H1 (cell line): ENCODE results near the gene TAF3. TPM values are rescaled to one million over a fixed set of nuclear protein-coding genes. Genes with fewer than 3 reads are reported as not detected.

Experiments used
- CTCF ChIA-PET: fragments of 300-600 bp; sonication (Branson Sonifier 250); formaldehyde crosslinking; loops from one replicate; lab custom pipeline; 2021; ENCODE audit not compliant: partially characterized antibody; lab: Charles Lee
- POLR2A ChIA-PET: fragments of 300-600 bp; sonication (Branson Sonifier 250); formaldehyde crosslinking; loops from one replicate; lab custom pipeline; 2021; ENCODE audit warnings: inconsistent platforms; ENCODE audit not compliant: partially characterized antibody; lab: Charles Lee
- DNase-seq, 2 experiments: peaks; one replicate each; pipeline versions ENCODE4 v3.0.0 to v3.0.0-alpha.2; 2010 to 2022; ENCODE audit warnings: low spot score in 2 of 2, low read depth in 1 of 2, mixed read lengths in 1 of 2
- FAIRE-seq: peaks from 2 replicates; lab custom pipeline; 2011; peaks lifted over from hg19 to GRCh38; lab: Jason Lieb, UNC
- H2AFZ ChIP-seq: 2 replicates; pipeline ENCODE4 v1.8.1; 2012; ENCODE audit warnings: low read length, inconsistent platforms
- H2AK5ac ChIP-seq: 2 replicates; pipeline ENCODE4 v1.6.1; 2013; ENCODE audit warnings: low read depth, low read length
- H2BK120ac ChIP-seq: replicated peaks from 2 replicates; pipeline ENCODE3; 2013; ENCODE audit warnings: low read depth, low read length, inconsistent platforms
- H2BK12ac ChIP-seq: 2 replicates; pipeline ENCODE4 v1.6.1; 2013; ENCODE audit warnings: low read depth, low read length
- H2BK15ac ChIP-seq: 2 replicates; pipeline ENCODE4 v1.6.1; 2013; ENCODE audit warnings: low read length
- H2BK20ac ChIP-seq: 2 replicates; pipeline ENCODE4 v1.6.1; 2013; ENCODE audit warnings: low read length
- H2BK5ac ChIP-seq: 2 replicates; pipeline ENCODE4 v1.6.1; 2013; ENCODE audit warnings: low read depth, low read length
- H3K14ac ChIP-seq: 2 replicates; pipeline ENCODE4 v1.6.1; 2013; ENCODE audit warnings: inconsistent platforms; ENCODE audit not compliant: insufficient read length
- H3K18ac ChIP-seq: 2 replicates; pipeline ENCODE4 v1.6.1; 2013; ENCODE audit warnings: low read length; ENCODE audit errors: extremely low read depth
- H3K23ac ChIP-seq: 2 replicates; pipeline ENCODE4 v1.6.1; 2013; ENCODE audit warnings: inconsistent platforms; ENCODE audit not compliant: insufficient read length
- H3K23me2 ChIP-seq: 2 replicates; pipeline ENCODE4 v1.6.1; 2013; ENCODE audit warnings: low read depth, low read length
- H3K27ac ChIP-seq: 2 replicates; pipeline ENCODE4 v1.6.1; 2011; ENCODE audit warnings: low read depth, low read length, inconsistent platforms
- H3K27me3 ChIP-seq, 4 experiments: replicated peaks in 1 of 4; 1 replicate in 1 of 4; 2 replicates in 3 of 4; pipeline versions ENCODE4 v1.6.1 to v1.8.1; 2011 to 2013; ENCODE audit warnings: low read length in 3 of 4, mild to moderate bottlenecking in 3 of 4, inconsistent platforms in 2 of 4, mixed read lengths in 2 of 4, moderate library complexity in 1 of 4; ENCODE audit not compliant: control insufficient read depth in 3 of 4, insufficient read depth in 3 of 4; ENCODE audit errors: extremely low read depth in 1 of 4
- H3K36me3 ChIP-seq, 4 experiments: 2 replicates each; pipeline versions ENCODE4 v1.6.1 to v1.8.1; 2011 to 2013; ENCODE audit warnings: mild to moderate bottlenecking in 4 of 4, low read length in 3 of 4, moderate library complexity in 2 of 4, control low read depth in 1 of 4, inconsistent platforms in 1 of 4; ENCODE audit not compliant: insufficient read depth in 4 of 4, control insufficient read depth in 2 of 4
- H3K4ac ChIP-seq: replicated peaks from 2 replicates; pipeline ENCODE3; 2013; ENCODE audit warnings: low read length, low read depth, mixed read lengths, inconsistent platforms; ENCODE audit not compliant: insufficient read length
- H3K4me1 ChIP-seq, 4 experiments: replicated peaks in 1 of 4; 1 replicate in 1 of 4; 2 replicates in 3 of 4; pipeline versions ENCODE4 v1.6.1 to v1.8.1; 2011 to 2013; ENCODE audit warnings: low read length in 3 of 4, inconsistent platforms in 2 of 4, mixed read lengths in 1 of 4; ENCODE audit not compliant: insufficient read depth in 4 of 4, control insufficient read depth in 3 of 4
- H3K4me2 ChIP-seq, 2 experiments: 2 replicates each; pipeline versions ENCODE4 v1.6.1 to v1.8.1; 2011 to 2013; ENCODE audit warnings: low read depth in 2 of 2, low read length in 2 of 2, control low read depth in 1 of 2, inconsistent platforms in 1 of 2, mild to moderate bottlenecking in 1 of 2; ENCODE audit not compliant: insufficient read depth in 1 of 2
- H3K4me3 ChIP-seq, 4 experiments: fragments of 200-600, 300-600 bp in 1 of 4; sonication (generic), shearing (Covaris generic), sonication (Bioruptor Twin) in 1 of 4; 2 replicates each; pipeline versions ENCODE4 v1.5.1 to v1.8.1; 2011 to 2016; ENCODE audit warnings: low read length in 4 of 4, low read depth in 3 of 4, control low read depth in 2 of 4, inconsistent platforms in 2 of 4, mild to moderate bottlenecking in 2 of 4, mixed read lengths in 1 of 4, moderate library complexity in 1 of 4; ENCODE audit not compliant: insufficient read depth in 2 of 4; ENCODE audit errors: extremely low read depth in 1 of 4
- H3K56ac ChIP-seq: replicated peaks from 2 replicates; pipeline ENCODE3; 2013; ENCODE audit warnings: low read depth, mild to moderate bottlenecking, mixed read lengths, low read length, inconsistent platforms; ENCODE audit not compliant: insufficient read length
- H3K79me1 ChIP-seq: 2 replicates; pipeline ENCODE4 v1.6.1; 2013; ENCODE audit warnings: low read depth, low read length, control low read depth
- H3K79me2 ChIP-seq, 2 experiments: 2 replicates each; pipeline versions ENCODE4 v1.6.1 to v1.8.1; 2012 to 2013; ENCODE audit warnings: low read length in 2 of 2, mild to moderate bottlenecking in 2 of 2, inconsistent platforms in 1 of 2; ENCODE audit not compliant: insufficient read depth in 2 of 2, control insufficient read depth in 1 of 2
- H3K9ac ChIP-seq, 4 experiments: replicated peaks in 1 of 4; 1 replicate in 1 of 4; 2 replicates in 3 of 4; pipeline versions ENCODE4 v1.6.1 to v1.8.1; 2011 to 2013; ENCODE audit warnings: low read depth in 3 of 4, low read length in 3 of 4, control low read depth in 2 of 4, mild to moderate bottlenecking in 2 of 4, moderate library complexity in 2 of 4, inconsistent platforms in 1 of 4; ENCODE audit errors: extremely low read depth in 1 of 4
- H3K9me3 ChIP-seq, 2 experiments: 2 replicates each; pipeline versions ENCODE4 v1.6.1 to v1.8.1; 2012 to 2013; ENCODE audit warnings: mild to moderate bottlenecking in 2 of 2, moderate library complexity in 2 of 2, control low read depth in 1 of 2, inconsistent platforms in 1 of 2, low read depth in 1 of 2, low read length in 1 of 2, mixed read lengths in 1 of 2; ENCODE audit not compliant: insufficient read depth in 2 of 2
- H4K20me1 ChIP-seq, 2 experiments: replicated peaks in 1 of 2; 2 replicates each; pipeline versions ENCODE3 to v1.8.1; 2011 to 2013; ENCODE audit warnings: inconsistent platforms in 2 of 2, low read length in 2 of 2, mild to moderate bottlenecking in 1 of 2; ENCODE audit not compliant: insufficient read depth in 2 of 2, control insufficient read depth in 1 of 2
- H4K5ac ChIP-seq: 2 replicates; pipeline ENCODE4 v1.6.1; 2013; ENCODE audit warnings: low read length, low read depth, mixed read lengths, inconsistent platforms; ENCODE audit not compliant: insufficient read length
- H4K8ac ChIP-seq: 2 replicates; pipeline ENCODE4 v1.8.0; 2013; ENCODE audit warnings: mild to moderate bottlenecking, moderate library complexity, low read length, inconsistent platforms; ENCODE audit not compliant: insufficient read depth; ENCODE audit errors: extremely low read depth
- H4K91ac ChIP-seq: replicated peaks from 2 replicates; pipeline ENCODE3; 2013; ENCODE audit warnings: low read length, mixed read lengths, inconsistent platforms; ENCODE audit not compliant: insufficient read length
- BCL11A ChIP-seq, 2 experiments: IDR thresholded peaks; one replicate each; pipeline ENCODE4 v1.6.1; 2011; ENCODE audit warnings: low read depth in 2 of 2, low read length in 2 of 2, mild to moderate bottlenecking in 2 of 2
- HDAC2 ChIP-seq, 2 experiments: fragments of 300-600 bp in 1 of 2; sonication (generic) in 1 of 2; IDR thresholded peaks; 2 replicates each; pipeline ENCODE4 v1.6.1; 2011 to 2012; ENCODE audit warnings: low read depth in 2 of 2, low read length in 2 of 2, mild to moderate bottlenecking in 2 of 2, moderate library complexity in 2 of 2, borderline replicate concordance in 1 of 2, inconsistent platforms in 1 of 2
- SIN3A ChIP-seq, 2 experiments: IDR thresholded peaks in 1 of 2; conservative IDR thresholded peaks in 1 of 2; 2 replicates each; pipeline ENCODE4 v1.6.1; 2011 to 2012; ENCODE audit warnings: low read length in 2 of 2, improper control_type of control experiment in 1 of 2, low read depth in 1 of 2, mild to moderate bottlenecking in 1 of 2
- polyA plus RNA-seq, 7 experiments: library from polyadenylated mRNA; depleted of rRNA in 3 of 7; stranded (reverse) in 5 of 7; unstranded in 2 of 7; fragments of >200 nt in 5 of 7; fragments of 200-250 nt in 2 of 7; gene quantifications; 1 replicate in 5 of 7; 2 replicates in 1 of 7; 4 replicates in 1 of 7; pipeline versions ENCODE4 v1.2.1 to v1.2.3, GENCODE V29; 2011 to 2013; ENCODE audit warnings: missing spikeins in 2 of 7, mixed read lengths in 2 of 7
- total RNA-seq: library from RNA; stranded (reverse); fragmentation: NEBNext Ultra II Directional; extraction: Animal tissue kit (Norgen Biotek cat#: 25700); gene quantifications from 2 replicates; pipeline ENCODE4 v1.2.1, GENCODE V29; 2021

The TAF3 gene
- total and polyA plus RNA-seq, 2 of the 8 experiments (the other 6 are each of a cell fraction or from before 2014, with no cell fraction given) = 1.5 to 11.2 TPM

GRCh38 chr10:7862121-7862514 lies 43.8 kb downstream of the TAF3 start:
- Histone ChIP-seq H2BK20ac (no peak overlapping the region), H2BK12ac (no peak overlapping the region)
- POLR2A ChIA-PET = no interaction called here

More at GRCh38 chr10:7862121-7862514, 43.8 kb downstream of the TAF3 start:
- Histone ChIP-seq H3K56ac (no peak overlapping the region), H2AK5ac (no peak overlapping the region), H2BK120ac (no peak overlapping the region), H3K27me3 (no peaks in the 10 kb centered on the region), H3K9me3 (peaks cover 15% of the 10 kb centered on the region in 2 experiments), H3K14ac (no peak overlapping the region), H4K91ac (no peak overlapping the region), H3K23ac (no peak overlapping the region), H3K9ac (no peak overlapping the region), H3K79me2 (peaks cover 0 to 15% of the 10 kb centered on the region in 2 experiments; a peak in 1 of 4 replicates), H4K8ac (no peak overlapping the region), H3K23me2 (no peaks in the 10 kb centered on the region), H2BK15ac (no peak overlapping the region), H3K27ac (no peak overlapping the region), H3K36me3 (no peaks in the 10 kb centered on the region), H3K4me2 (no peak overlapping the region), H2AFZ (no peak overlapping the region), H3K18ac (no peak overlapping the region), H4K20me1 (peaks cover 0 to 2% of the 10 kb centered on the region in 2 experiments), H4K5ac (no peak overlapping the region), H3K79me1 (no peaks in the 10 kb centered on the region), H3K4me1 (no peaks in the 10 kb centered on the region), H3K4me3 (no peak overlapping the region), H3K4ac (no peak overlapping the region), H2BK5ac (no peak overlapping the region)
- FAIRE-seq (no peak), DNase-seq (no peak)
- TF ChIP-seq BCL11A (IDR thresholded peaks at IDR 0.05; ENCODE audit: low read depth in 2 of 2, low read length in 2 of 2) (no peak), HDAC2 (IDR thresholded peaks at IDR 0.05; ENCODE audit: borderline replicate concordance in 1 of 2, low read depth in 2 of 2, low read length in 2 of 2) (no peak), SIN3A (conservative IDR thresholded peaks at IDR 0.05 in 1 of 2, IDR thresholded peaks at IDR 0.05 in 1 of 2; ENCODE audit: low read depth in 1 of 2, low read length in 2 of 2) (no peak)
- CTCF ChIA-PET = no interaction called here
